Hepatocyte (in vitro differentiated cells): ENCODE data around the gene GLS2.
"Not testable (repeated sequence)": the region's sequence is repeated elsewhere in the genome, so short reads cannot be mapped to it uniquely, and the experiment has no call there.

ENCODE experiments used
- CTCF ChIP-seq: fragments of 200-600 bp; sonication (generic); IDR thresholded peaks from 2 replicates; pipeline ENCODE4 v1.5.1; 2016; ENCODE audit warnings: antibody characterized with exemption, mild to moderate bottlenecking; ENCODE audit not compliant: poor library complexity
- EZH2 ChIP-seq: fragments of 200-600 bp; sonication (generic); IDR thresholded peaks from 2 replicates; pipeline ENCODE4 v1.6.1; 2016; ENCODE audit warnings: antibody characterized with exemption, mild to moderate bottlenecking, borderline replicate concordance
- EZH2phosphoT487 ChIP-seq: fragments of 200-600 bp; sonication (generic); IDR thresholded peaks from one replicate; pipeline ENCODE4 v1.6.1; 2018; ENCODE audit warnings: antibody characterized with exemption, mild to moderate bottlenecking, low read depth, moderate library complexity; ENCODE audit not compliant: unreplicated experiment, severe bottlenecking

DNA sequence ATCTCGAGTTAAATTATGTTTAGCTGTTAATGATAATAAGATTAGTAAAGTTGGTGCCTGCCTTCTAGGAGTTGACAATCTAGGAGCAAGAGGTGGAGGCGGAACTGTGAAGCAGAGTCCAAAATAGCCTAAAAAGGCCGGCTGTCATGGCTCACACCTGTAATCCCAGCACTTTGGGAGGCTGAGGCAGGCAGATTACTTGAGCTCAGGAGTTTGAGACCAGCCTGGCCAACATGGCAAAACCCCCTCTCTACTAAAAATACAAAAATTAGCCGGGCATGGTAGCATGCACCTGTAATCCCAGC is 26.0 kb upstream of the GLS2 start:
- TF ChIP-seq EZH2phosphoT487, CTCF, EZH2: not testable (repeated sequence)
